Measurements from ENCODE around the gene SPTY2D1.

DNA sequence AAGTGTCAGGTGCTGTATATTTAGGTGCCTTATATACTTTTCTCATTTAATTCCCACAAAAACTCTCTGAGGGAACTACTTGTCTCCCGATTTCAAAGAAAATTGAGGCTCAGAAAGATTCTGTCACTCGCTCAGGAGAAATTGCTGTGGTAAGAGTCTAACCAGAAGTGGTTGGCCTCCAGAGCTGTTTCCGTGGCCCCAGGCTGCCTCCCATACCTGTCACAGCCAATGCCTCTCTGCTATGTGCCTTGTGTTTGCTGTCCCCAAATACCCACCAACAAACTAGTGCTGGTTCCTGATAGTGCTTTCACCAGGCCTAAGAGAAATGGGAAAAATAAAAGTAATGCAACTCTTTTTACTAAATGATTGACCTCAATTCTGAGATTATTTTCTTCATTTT, 43.4 kb upstream of the SPTY2D1 start:
- TF ChIP-seq EZH2 (IDR thresholded peaks at IDR 0.05; ENCODE audit: insufficient read depth, poor library complexity, severe bottlenecking) (no peak), EZH2phosphoT487 (IDR thresholded peaks at IDR 0.05; ENCODE audit: insufficient read depth, low read depth) (no peak)

All from GM23248 (cell line).